NCI-H1436 (cell line): ENCODE results near the gene ANKS6.

Source experiments
- DNase-seq: peaks from one replicate; lab custom pipeline; 2025; lab: John Stamatoyannopoulos, UW

The ANKS6 gene

GRCh38 chr9:98738741-98739140 lies 57.6 kb downstream of the ANKS6 start:
- no peak for DNase-seq

- DNase-seq = no peak
Observed at GRCh38 chr9:98736226-98736625, 60.1 kb downstream of the ANKS6 start.

- no peak for DNase-seq
Observed at GRCh38 chr9:98732801-98733200, 63.6 kb downstream of the ANKS6 start.

- DNase-seq = no peak
Observed at GRCh38 chr9:98732091-98732490, 64.3 kb downstream of the ANKS6 start.

- no peak for DNase-seq
Observed at GRCh38 chr9:98730871-98731270, 65.5 kb downstream of the ANKS6 start.

- no peak for DNase-seq
Observed at GRCh38 chr9:98728500-98728899, 67.9 kb downstream of the ANKS6 start.

GRCh38 chr9:98727428-98727827 lies 68.9 kb downstream of the ANKS6 start:
- DNase-seq = peak; percentile 23

GRCh38 chr9:98726735-98727134 lies 69.6 kb downstream of the ANKS6 start:
- no peak for DNase-seq

- DNase-seq = no peak
Observed at GRCh38 chr9:98724810-98725530, 71.4 kb downstream of the ANKS6 start.

GRCh38 chr9:98721643-98722042 lies 74.7 kb downstream of the ANKS6 start:
- DNase-seq = no peak

- no peak for DNase-seq
Observed at GRCh38 chr9:98720402-98720801, 76.0 kb downstream of the ANKS6 start.

GRCh38 chr9:98719055-98719454 lies 77.3 kb downstream of the ANKS6 start:
- no peak for DNase-seq

GRCh38 chr9:98714833-98715232 lies 81.5 kb downstream of the ANKS6 start:
- no peak for DNase-seq

GRCh38 chr9:98712987-98713386 lies 83.4 kb downstream of the ANKS6 start:
- DNase-seq = no peak

GRCh38 chr9:98709968-98710965 lies 86.1 kb downstream of the ANKS6 start:
- DNase-seq = no peak

- peak; percentile 21 for DNase-seq
Observed at GRCh38 chr9:98708933-98709911, 87.1 kb downstream of the ANKS6 start, which contains the start of gene GABBR2. TSS of gene GABBR2 (minus strand) at chr9:98708935. CDS start at chr9:98708737, 198 bp downstream.

GRCh38 chr9:98708103-98708932 lies 88.0 kb downstream of the ANKS6 start:
- DNase-seq = no peak

GRCh38 chr9:98707166-98708102 lies 88.9 kb downstream of the ANKS6 start:
- DNase-seq = peak; percentile 79

GRCh38 chr9:98706651-98707165 lies 89.6 kb downstream of the ANKS6 start:
- DNase-seq = peak; percentile 56
